K562 (cell line): ENCODE data around the gene SIGMAR1. TPM values are rescaled to one million over a fixed set of nuclear protein-coding genes. Genes with fewer than 3 reads are reported as not detected.
A peak's percentile ranks its signal among the peaks of the same experiment; 100 is the strongest.

Experiments used
- ATAC-seq: fragments of 200-7000 bp; cut with Tn5 transposase; 3 replicates; pipeline ENCODE4 v1.9.1; 2020; ENCODE audit warnings: moderate library complexity
- BruUV-seq: library from RNA; stranded (reverse); fragments of 400-500 nt; replicated peaks from 2 replicates; lab custom pipeline; 2021; lab: Mats Ljungman, UMichigan
- CTCF ChIA-PET: fragments of 300-600 bp; formaldehyde crosslinking; extraction: SDS; loops from one replicate; lab custom pipeline; 2021; ENCODE audit warnings: low intra/inter-chr PET ratio; lab: Yijun Ruan, JAX
- POLR2A ChIA-PET: fragments of 300-600, 350-650 bp; sonication (Branson Sonifier 250); formaldehyde crosslinking; extraction: SDS; loops from one replicate; lab custom pipeline; 2021; ENCODE audit warnings: antibody characterized with exemption, inconsistent platforms; lab: Yijun Ruan, JAX
- DNase-seq, 4 experiments: peaks; one replicate each; pipeline versions ENCODE4 v3.0.0 to v3.0.0-alpha.2; 2011 to 2018; ENCODE audit warnings: low spot score in 3 of 4, mixed read lengths in 3 of 4; ENCODE audit errors: extremely low read depth in 1 of 4
- FAIRE-seq: peaks from 2 replicates; lab custom pipeline; 2011; peaks lifted over from hg19 to GRCh38; lab: Jason Lieb, UNC
- H2AFZ ChIP-seq: 2 replicates; pipeline ENCODE4 v1.6.0; 2011; ENCODE audit warnings: low read depth, low read length, control low read depth, inconsistent platforms
- H3K27ac ChIP-seq: fragments of 200-600 bp; 3 replicates; pipeline ENCODE4 v1.8.0; 2011; ENCODE audit warnings: low read depth, mild to moderate bottlenecking, control low read depth, inconsistent platforms, low read length, moderate library complexity, mixed read lengths; ENCODE audit errors: extremely low read depth
- H3K27me3 ChIP-seq, 2 experiments: fragments of 300-600 bp in 1 of 2; 2 replicates in 1 of 2; 3 replicates in 1 of 2; pipeline versions ENCODE4 v1.6.0 to v1.8.0; 2011; ENCODE audit warnings: inconsistent platforms in 2 of 2, low read length in 2 of 2, mild to moderate bottlenecking in 1 of 2, mixed read lengths in 1 of 2, moderate library complexity in 1 of 2; ENCODE audit not compliant: control insufficient read depth in 2 of 2, insufficient read depth in 2 of 2
- H3K36me3 ChIP-seq: fragments of 300-600 bp; 3 replicates; pipeline ENCODE4 v1.8.0; 2011; ENCODE audit warnings: mild to moderate bottlenecking, low read length, inconsistent platforms; ENCODE audit not compliant: control insufficient read depth, insufficient read depth
- H3K4me1 ChIP-seq, 2 experiments: fragments of 200-600 bp in 1 of 2; replicated peaks in 1 of 2; 2 replicates in 1 of 2; 3 replicates in 1 of 2; pipeline versions ENCODE4 v1.5.1 to v1.8.0; 2011; ENCODE audit warnings: inconsistent platforms in 2 of 2, low read length in 2 of 2, mild to moderate bottlenecking in 1 of 2, mixed read lengths in 1 of 2, moderate library complexity in 1 of 2; ENCODE audit not compliant: control insufficient read depth in 2 of 2, insufficient read depth in 2 of 2
- H3K4me2 ChIP-seq: 2 replicates; pipeline ENCODE4 v1.6.1; 2011; ENCODE audit warnings: low read length, control low read depth, inconsistent platforms, mixed read lengths; ENCODE audit not compliant: insufficient read depth
- H3K4me3 ChIP-seq: fragments of 200-600 bp; sonication (generic), shearing (Covaris generic); 2 replicates; pipeline ENCODE4 v1.5.1; 2016; ENCODE audit warnings: control low read depth, inconsistent platforms
- H3K79me2 ChIP-seq: fragments of 200-600 bp; 3 replicates; pipeline ENCODE4 v1.8.0; 2011; ENCODE audit warnings: low read length, inconsistent platforms; ENCODE audit not compliant: control insufficient read depth, insufficient read depth
- H3K9ac ChIP-seq, 2 experiments: 2 replicates each; pipeline versions ENCODE4 v1.6.0 to v1.6.1; 2011; ENCODE audit warnings: low read depth in 2 of 2, low read length in 2 of 2, control low read depth in 1 of 2, inconsistent platforms in 1 of 2, mild to moderate bottlenecking in 1 of 2, mixed read lengths in 1 of 2; ENCODE audit not compliant: insufficient read depth in 1 of 2
- H3K9me1 ChIP-seq: one replicate; pipeline ENCODE4 v1.6.0; 2011; ENCODE audit warnings: inconsistent platforms, mild to moderate bottlenecking, low read length, moderate library complexity; ENCODE audit not compliant: control insufficient read depth, insufficient read depth
- H3K9me3 ChIP-seq: replicated peaks from 2 replicates; pipeline ENCODE4 v1.5.1; 2011; ENCODE audit warnings: low read depth, low read length, inconsistent platforms; ENCODE audit not compliant: control insufficient read depth, insufficient read depth
- H4K20me1 ChIP-seq: replicated peaks from 2 replicates; pipeline ENCODE4 v1.6.1; 2011; ENCODE audit warnings: low read length, inconsistent platforms, mixed read lengths; ENCODE audit not compliant: control insufficient read depth, insufficient read depth
- CEBPG ChIP-seq, 3 experiments: fragments of 200-800 bp in 1 of 3; sonication (Bioruptor generic) in 1 of 3; sonication (generic) in 1 of 3; formaldehyde crosslinking in 1 of 3; IDR thresholded peaks in 2 of 3; conservative IDR thresholded peaks in 1 of 3; 2 replicates each; pipeline versions ENCODE4 v1.6.1 to v1.8.0; 2016 to 2022; ENCODE audit warnings: missing compliant biosample characterization in 2 of 3, missing genetic modification characterization in 2 of 3, mild to moderate bottlenecking in 1 of 3, missing genetic modification reagents in 1 of 3
- FOXJ2 ChIP-seq: fragments of 200-800 bp; sonication (Bioruptor generic); IDR thresholded peaks from 2 replicates; pipeline ENCODE4 v1.6.1; 2016; ENCODE audit warnings: missing genetic modification characterization, missing compliant biosample characterization
- KLF16 ChIP-seq: IDR thresholded peaks from 2 replicates; pipeline ENCODE4 v1.6.1; 2016; ENCODE audit warnings: antibody characterized with exemption
- MAFF ChIP-seq: IDR thresholded peaks from 2 replicates; pipeline ENCODE4 v1.6.1; 2012; ENCODE audit warnings: low read length, improper control_type of control experiment
- SMAD2 ChIP-seq: fragments of 150-350 bp; IDR thresholded peaks from 2 replicates; pipeline ENCODE4 v1.6.1; 2014; ENCODE audit warnings: low read depth, mild to moderate bottlenecking, low read length
- ZNF140 ChIP-seq: fragments of 250-450 bp; sonication (Bioruptor Pico); IDR thresholded peaks from 2 replicates; pipeline ENCODE4 v1.8.0; 2021; ENCODE audit warnings: moderate library complexity, mild to moderate bottlenecking, inconsistent platforms
- ZNF197 ChIP-seq: fragments of 200-800 bp; sonication (Bioruptor generic); IDR thresholded peaks from 2 replicates; pipeline ENCODE4 v1.6.1; 2016; ENCODE audit warnings: low read depth, missing genetic modification characterization, missing compliant biosample characterization
- ZNF699 ChIP-seq: fragments of 250-450 bp; sonication (Bioruptor Pico); IDR thresholded peaks from 2 replicates; pipeline ENCODE4 v1.8.0; 2021; ENCODE audit warnings: mild to moderate bottlenecking, moderate library complexity; ENCODE audit not compliant: insufficient replicate concordance
- WGBS: fragments of 100-300 bp; shearing (Covaris generic); methylation state at CpG from one replicate; pipeline ENCODE4 v1.1.6; 2016; ENCODE audit warnings: low coverage, mixed read lengths; ENCODE audit not compliant: insufficient coverage; ENCODE audit errors: missing lambda C conversion rate; 5-methylcytosine and 5-hydroxymethylcytosine counted together
- in situ Hi-C: fragments of 300-500 bp; cut with MboI; formaldehyde crosslinking; loops from 4 replicates; pipeline ENCODE4 v1.15.0; 2018; ENCODE audit warnings: inconsistent platforms, mixed read lengths
- intact Hi-C: fragments of 100-400 bp; cut with micrococcal nuclease; formaldehyde crosslinking; loops from 2 replicates; pipeline ENCODE4 v1.14.2; 2022
- polyA plus RNA-seq, 8 experiments: library from polyadenylated mRNA; depleted of rRNA in 4 of 8; stranded (reverse) in 5 of 8; unstranded in 3 of 8; fragments of >200 nt; fragmentation: Nextera tagmentation in 2 of 8; fragmentation: Illumina TruSeq in 1 of 8; extraction: Ambion mirVana in 2 of 8; extraction: Trizol in 1 of 8; gene quantifications; 2 replicates each; pipeline versions ENCODE4 v1.2.1 to v1.2.3, GENCODE V29; 2011 to 2014; ENCODE audit warnings: inconsistent platforms in 1 of 8, missing spikeins in 1 of 8
- total RNA-seq, 7 experiments: library from RNA; depleted of rRNA in 6 of 7; stranded (reverse); fragments of >200 nt in 6 of 7; fragmentation: Illumina TruSeq in 2 of 7; extraction: Trizol in 2 of 7; gene quantifications; 2 replicates each; pipeline versions ENCODE4 v1.2.1 to v1.2.3, GENCODE V29; 2011 to 2021; ENCODE audit warnings: low replicate concordance in 1 of 7
- TF ChIP-seq, protein P1 (sequence below): fragments of 200-800 bp; sonication (Bioruptor generic); IDR thresholded peaks from 2 replicates; pipeline ENCODE4 v1.6.1; 2016; ENCODE audit warnings: missing genetic modification characterization, missing compliant biosample characterization
- TF ChIP-seq, protein P2 (sequence below): fragments of 250-450 bp; sonication (Bioruptor Pico); IDR thresholded peaks from 2 replicates; pipeline ENCODE4 v1.8.0; 2021; ENCODE audit warnings: borderline replicate concordance, mild to moderate bottlenecking, moderate library complexity; ENCODE audit not compliant: poor library complexity, severe bottlenecking
- TF ChIP-seq, protein P3 (sequence below): fragments of 450-650 bp; IDR thresholded peaks from one replicate; pipeline ENCODE4 v1.6.1; 2018; ENCODE audit warnings: mild to moderate bottlenecking, moderate library complexity; ENCODE audit not compliant: partially characterized antibody
- TF ChIP-seq, protein P4 (sequence below): fragments of 450-650 bp; IDR thresholded peaks from 2 replicates; pipeline ENCODE4 v1.6.1; 2016; ENCODE audit warnings: mild to moderate bottlenecking

SIGMAR1 gene
- total and polyA plus RNA-seq, 9 of the 15 experiments (the other 6 are each of a cell fraction or from before 2014, with no cell fraction given) = 6.9 to 80.0 (median 35.2) TPM

GRCh38 chr9:34635556-34635955 lies 2.0 kb downstream of the SIGMAR1 start:
- POLR2A ChIA-PET = interaction anchor here (0.6 to 1.7 kb wide), 5 partner anchors 11 to 300 kb away, joined by 3 to 6 read pairs (median 4); partner anchors contain the start of gene GALT
- intact Hi-C loops = no loop called here
- H3K36me3 ChIP-seq = peaks cover 14% of the 10 kb centered on the region; the same call in 1 of the 3 replicates
- in situ Hi-C loops = no loop called here
- CTCF ChIA-PET = no interaction called here
- H3K4me3 ChIP-seq = peak overlapping the region; percentile 12; the same call in 1 of the 2 replicates
- no TSS peak for BruUV-seq
- H3K79me2 ChIP-seq = peaks cover 18% of the 10 kb centered on the region
- H3K27ac ChIP-seq = no peak overlapping the region
- H3K9me3 ChIP-seq = no peaks in the 10 kb centered on the region
- H3K27me3 ChIP-seq = peaks cover 0 to 3% of the 10 kb centered on the region in 2 experiments; a peak in 2 of 5 replicates
- H4K20me1 ChIP-seq = 0 out of 2 replicates have a peak, but pooled peaks cover 4% of the 10 kb centered on the region
- H3K4me2 ChIP-seq = no peak overlapping the region
- H3K4me1 ChIP-seq = peaks cover 5 to 23% of the 10 kb centered on the region in 2 experiments; a peak in 4 of 5 replicates
- no peaks in the 10 kb centered on the region for H3K9me1 ChIP-seq
- DNase-seq (no peak), ATAC-seq (no peak), FAIRE-seq (no peak)
- H2AFZ ChIP-seq = no peak overlapping the region
- H3K9ac ChIP-seq = peak overlapping the region in 1 of 2 experiments; percentile 77; a peak in 2 of 4 replicates
- 90% methylated on average over 6 of the region's 14 CpGs for WGBS
- TF ChIP-seq KLF16 (no peak), ZNF140 (CRISPR knock-in tag) (no peak), ZNF197 (CRISPR knock-in tag) (no peak), ZNF699 (no peak), MAFF (no peak), FOXJ2 (tag) (no peak), CEBPG (CRISPR knock-in tag; IDR thresholded peaks at IDR 0.05) (no peak), CEBPG (tag; conservative IDR thresholded peaks at IDR 0.05 in 1 of 2, IDR thresholded peaks at IDR 0.05 in 1 of 2) (no peak), SMAD2 (no peak)
- TF ChIP-seq, protein P1, sequence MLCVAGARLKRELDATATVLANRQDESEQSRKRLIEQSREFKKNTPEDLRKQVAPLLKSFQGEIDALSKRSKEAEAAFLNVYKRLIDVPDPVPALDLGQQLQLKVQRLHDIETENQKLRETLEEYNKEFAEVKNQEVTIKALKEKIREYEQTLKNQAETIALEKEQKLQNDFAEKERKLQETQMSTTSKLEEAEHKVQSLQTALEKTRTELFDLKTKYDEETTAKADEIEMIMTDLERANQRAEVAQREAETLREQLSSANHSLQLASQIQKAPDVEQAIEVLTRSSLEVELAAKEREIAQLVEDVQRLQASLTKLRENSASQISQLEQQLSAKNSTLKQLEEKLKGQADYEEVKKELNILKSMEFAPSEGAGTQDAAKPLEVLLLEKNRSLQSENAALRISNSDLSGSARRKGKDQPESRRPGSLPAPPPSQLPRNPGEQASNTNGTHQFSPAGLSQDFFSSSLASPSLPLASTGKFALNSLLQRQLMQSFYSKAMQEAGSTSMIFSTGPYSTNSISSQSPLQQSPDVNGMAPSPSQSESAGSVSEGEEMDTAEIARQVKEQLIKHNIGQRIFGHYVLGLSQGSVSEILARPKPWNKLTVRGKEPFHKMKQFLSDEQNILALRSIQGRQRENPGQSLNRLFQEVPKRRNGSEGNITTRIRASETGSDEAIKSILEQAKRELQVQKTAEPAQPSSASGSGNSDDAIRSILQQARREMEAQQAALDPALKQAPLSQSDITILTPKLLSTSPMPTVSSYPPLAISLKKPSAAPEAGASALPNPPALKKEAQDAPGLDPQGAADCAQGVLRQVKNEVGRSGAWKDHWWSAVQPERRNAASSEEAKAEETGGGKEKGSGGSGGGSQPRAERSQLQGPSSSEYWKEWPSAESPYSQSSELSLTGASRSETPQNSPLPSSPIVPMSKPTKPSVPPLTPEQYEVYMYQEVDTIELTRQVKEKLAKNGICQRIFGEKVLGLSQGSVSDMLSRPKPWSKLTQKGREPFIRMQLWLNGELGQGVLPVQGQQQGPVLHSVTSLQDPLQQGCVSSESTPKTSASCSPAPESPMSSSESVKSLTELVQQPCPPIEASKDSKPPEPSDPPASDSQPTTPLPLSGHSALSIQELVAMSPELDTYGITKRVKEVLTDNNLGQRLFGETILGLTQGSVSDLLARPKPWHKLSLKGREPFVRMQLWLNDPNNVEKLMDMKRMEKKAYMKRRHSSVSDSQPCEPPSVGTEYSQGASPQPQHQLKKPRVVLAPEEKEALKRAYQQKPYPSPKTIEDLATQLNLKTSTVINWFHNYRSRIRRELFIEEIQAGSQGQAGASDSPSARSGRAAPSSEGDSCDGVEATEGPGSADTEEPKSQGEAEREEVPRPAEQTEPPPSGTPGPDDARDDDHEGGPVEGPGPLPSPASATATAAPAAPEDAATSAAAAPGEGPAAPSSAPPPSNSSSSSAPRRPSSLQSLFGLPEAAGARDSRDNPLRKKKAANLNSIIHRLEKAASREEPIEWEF (CRISPR knock-in tag) = no peak
- TF ChIP-seq, protein P2, sequence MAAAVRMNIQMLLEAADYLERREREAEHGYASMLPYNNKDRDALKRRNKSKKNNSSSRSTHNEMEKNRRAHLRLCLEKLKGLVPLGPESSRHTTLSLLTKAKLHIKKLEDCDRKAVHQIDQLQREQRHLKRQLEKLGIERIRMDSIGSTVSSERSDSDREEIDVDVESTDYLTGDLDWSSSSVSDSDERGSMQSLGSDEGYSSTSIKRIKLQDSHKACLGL (CRISPR knock-in tag) = no peak
- TF ChIP-seq, protein P3, sequence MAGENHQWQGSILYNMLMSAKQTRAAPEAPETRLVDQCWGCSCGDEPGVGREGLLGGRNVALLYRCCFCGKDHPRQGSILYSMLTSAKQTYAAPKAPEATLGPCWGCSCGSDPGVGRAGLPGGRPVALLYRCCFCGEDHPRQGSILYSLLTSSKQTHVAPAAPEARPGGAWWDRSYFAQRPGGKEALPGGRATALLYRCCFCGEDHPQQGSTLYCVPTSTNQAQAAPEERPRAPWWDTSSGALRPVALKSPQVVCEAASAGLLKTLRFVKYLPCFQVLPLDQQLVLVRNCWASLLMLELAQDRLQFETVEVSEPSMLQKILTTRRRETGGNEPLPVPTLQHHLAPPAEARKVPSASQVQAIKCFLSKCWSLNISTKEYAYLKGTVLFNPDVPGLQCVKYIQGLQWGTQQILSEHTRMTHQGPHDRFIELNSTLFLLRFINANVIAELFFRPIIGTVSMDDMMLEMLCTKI = no peak
- TF ChIP-seq, protein P4, sequence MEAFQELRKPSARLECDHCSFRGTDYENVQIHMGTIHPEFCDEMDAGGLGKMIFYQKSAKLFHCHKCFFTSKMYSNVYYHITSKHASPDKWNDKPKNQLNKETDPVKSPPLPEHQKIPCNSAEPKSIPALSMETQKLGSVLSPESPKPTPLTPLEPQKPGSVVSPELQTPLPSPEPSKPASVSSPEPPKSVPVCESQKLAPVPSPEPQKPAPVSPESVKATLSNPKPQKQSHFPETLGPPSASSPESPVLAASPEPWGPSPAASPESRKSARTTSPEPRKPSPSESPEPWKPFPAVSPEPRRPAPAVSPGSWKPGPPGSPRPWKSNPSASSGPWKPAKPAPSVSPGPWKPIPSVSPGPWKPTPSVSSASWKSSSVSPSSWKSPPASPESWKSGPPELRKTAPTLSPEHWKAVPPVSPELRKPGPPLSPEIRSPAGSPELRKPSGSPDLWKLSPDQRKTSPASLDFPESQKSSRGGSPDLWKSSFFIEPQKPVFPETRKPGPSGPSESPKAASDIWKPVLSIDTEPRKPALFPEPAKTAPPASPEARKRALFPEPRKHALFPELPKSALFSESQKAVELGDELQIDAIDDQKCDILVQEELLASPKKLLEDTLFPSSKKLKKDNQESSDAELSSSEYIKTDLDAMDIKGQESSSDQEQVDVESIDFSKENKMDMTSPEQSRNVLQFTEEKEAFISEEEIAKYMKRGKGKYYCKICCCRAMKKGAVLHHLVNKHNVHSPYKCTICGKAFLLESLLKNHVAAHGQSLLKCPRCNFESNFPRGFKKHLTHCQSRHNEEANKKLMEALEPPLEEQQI = no peak
